PC-3 (cell line): ENCODE data around the gene PREP.

Experiments
- EZH2 ChIP-seq: fragments of 300-600 bp; sonication (generic); IDR thresholded peaks from one replicate; pipeline ENCODE4 v1.6.1; 2017; ENCODE audit warnings: antibody characterized with exemption, mild to moderate bottlenecking, low read length; ENCODE audit not compliant: unreplicated experiment
- TF ChIP-seq, protein P1 (sequence below): fragments of 300-600 bp; sonication (generic); conservative IDR thresholded peaks from 2 replicates; pipeline ENCODE4 v1.5.1; 2017; ENCODE audit warnings: antibody characterized with exemption, low read depth, mild to moderate bottlenecking, low read length

DNA sequence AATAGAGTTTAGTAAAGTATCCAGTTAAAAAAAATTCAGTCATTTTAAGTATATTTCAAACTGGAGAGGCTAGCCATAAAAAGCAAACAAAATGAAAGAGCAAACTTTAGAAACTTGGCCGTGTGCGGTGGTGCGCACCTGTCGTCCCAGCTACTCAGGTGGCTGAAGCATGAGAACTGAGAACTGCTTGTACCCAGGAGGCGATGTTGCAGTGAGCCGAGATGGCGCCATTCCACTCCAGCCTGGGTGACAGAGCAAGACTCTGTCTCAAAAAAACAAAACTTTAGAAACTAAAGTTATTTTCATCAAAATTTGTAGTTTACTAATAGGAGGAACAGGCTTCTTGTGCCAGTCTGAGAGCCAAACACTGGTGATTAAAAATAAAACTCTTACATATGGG, 122.8 kb downstream of the PREP start:
- no peak for TF ChIP-seq EZH2
- TF ChIP-seq, protein P1, sequence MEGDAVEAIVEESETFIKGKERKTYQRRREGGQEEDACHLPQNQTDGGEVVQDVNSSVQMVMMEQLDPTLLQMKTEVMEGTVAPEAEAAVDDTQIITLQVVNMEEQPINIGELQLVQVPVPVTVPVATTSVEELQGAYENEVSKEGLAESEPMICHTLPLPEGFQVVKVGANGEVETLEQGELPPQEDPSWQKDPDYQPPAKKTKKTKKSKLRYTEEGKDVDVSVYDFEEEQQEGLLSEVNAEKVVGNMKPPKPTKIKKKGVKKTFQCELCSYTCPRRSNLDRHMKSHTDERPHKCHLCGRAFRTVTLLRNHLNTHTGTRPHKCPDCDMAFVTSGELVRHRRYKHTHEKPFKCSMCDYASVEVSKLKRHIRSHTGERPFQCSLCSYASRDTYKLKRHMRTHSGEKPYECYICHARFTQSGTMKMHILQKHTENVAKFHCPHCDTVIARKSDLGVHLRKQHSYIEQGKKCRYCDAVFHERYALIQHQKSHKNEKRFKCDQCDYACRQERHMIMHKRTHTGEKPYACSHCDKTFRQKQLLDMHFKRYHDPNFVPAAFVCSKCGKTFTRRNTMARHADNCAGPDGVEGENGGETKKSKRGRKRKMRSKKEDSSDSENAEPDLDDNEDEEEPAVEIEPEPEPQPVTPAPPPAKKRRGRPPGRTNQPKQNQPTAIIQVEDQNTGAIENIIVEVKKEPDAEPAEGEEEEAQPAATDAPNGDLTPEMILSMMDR: no peak
